HEK293 (cell line): Measurements from ENCODE around the gene YWHAG.

Source experiments
- BCL11A ChIP-seq: fragments of 450-650 bp; formaldehyde crosslinking; IDR thresholded peaks from 2 replicates; pipeline ENCODE4 v1.5.1; 2016; ENCODE audit warnings: low read depth, missing biosample characterization, missing genetic modification characterization
- GLI2 ChIP-seq: fragments of 450-650 bp; formaldehyde crosslinking; IDR thresholded peaks from 2 replicates; pipeline ENCODE4; 2017; ENCODE audit warnings: missing biosample characterization, missing genetic modification characterization, low read depth, borderline replicate concordance
- HOXC10 ChIP-seq: sonication (generic); formaldehyde crosslinking; IDR thresholded peaks from 2 replicates; pipeline ENCODE4 v1.8.1; 2023; ENCODE audit warnings: mild to moderate bottlenecking, missing genetic modification reagents
- HOXD13 ChIP-seq: sonication (generic); formaldehyde crosslinking; IDR thresholded peaks from 2 replicates; pipeline ENCODE4 v1.8.0; 2022; ENCODE audit warnings: missing genetic modification reagents, borderline replicate concordance
- KLF10 ChIP-seq: fragments of 450-650 bp; IDR thresholded peaks from 2 replicates; pipeline ENCODE4 v1.5.1; 2018; ENCODE audit warnings: missing biosample characterization, mild to moderate bottlenecking, missing genetic modification characterization
- RBAK ChIP-seq: fragments of 450-650 bp; formaldehyde crosslinking; IDR thresholded peaks from 2 replicates; pipeline ENCODE4 v1.5.1; 2016; ENCODE audit warnings: missing biosample characterization, missing genetic modification characterization
- SCRT1 ChIP-seq: fragments of 450-650 bp; formaldehyde crosslinking; IDR thresholded peaks from 2 replicates; pipeline ENCODE4 v1.5.1; 2016; ENCODE audit warnings: missing biosample characterization, missing genetic modification characterization, borderline replicate concordance
- TCF7L2 ChIP-seq: IDR thresholded peaks from 2 replicates; pipeline ENCODE4 v1.6.1; 2011; ENCODE audit warnings: low read depth, mild to moderate bottlenecking, inconsistent platforms, low read length, moderate library complexity, borderline replicate concordance
- ZBTB7A ChIP-seq: fragments of 450-650 bp; formaldehyde crosslinking; IDR thresholded peaks from 2 replicates; pipeline ENCODE4 v1.5.1; 2016; ENCODE audit warnings: low read depth, missing biosample characterization, missing genetic modification characterization
- ZFP37 ChIP-seq: fragments of 450-650 bp; formaldehyde crosslinking; IDR thresholded peaks from 2 replicates; pipeline ENCODE4 v1.5.1; 2016; ENCODE audit warnings: missing biosample characterization, missing genetic modification characterization
- ZFP69B ChIP-seq: fragments of 450-650 bp; formaldehyde crosslinking; IDR thresholded peaks from 2 replicates; pipeline ENCODE4 v1.5.1; 2016; ENCODE audit warnings: missing biosample characterization, missing genetic modification characterization
- ZNF10 ChIP-seq: fragments of 450-650 bp; formaldehyde crosslinking; IDR thresholded peaks from 2 replicates; pipeline ENCODE4 v1.5.1; 2017; ENCODE audit warnings: missing biosample characterization, missing genetic modification characterization
- ZNF132 ChIP-seq: fragments of 450-650 bp; formaldehyde crosslinking; IDR thresholded peaks from 2 replicates; pipeline ENCODE4 v1.5.1; 2017; ENCODE audit warnings: missing biosample characterization, missing genetic modification characterization, borderline replicate concordance
- ZNF184 ChIP-seq: fragments of 450-650 bp; IDR thresholded peaks from 2 replicates; pipeline ENCODE4 v1.5.1; 2018; ENCODE audit warnings: missing biosample characterization, mild to moderate bottlenecking, missing genetic modification characterization
- ZNF202 ChIP-seq: fragments of 450-650 bp; formaldehyde crosslinking; IDR thresholded peaks from 2 replicates; pipeline ENCODE4 v1.5.1; 2016; ENCODE audit warnings: missing biosample characterization, missing genetic modification characterization, borderline replicate concordance
- ZNF211 ChIP-seq: fragments of 450-650 bp; formaldehyde crosslinking; IDR thresholded peaks from 2 replicates; pipeline ENCODE4 v1.5.1; 2016; ENCODE audit warnings: low read depth, missing biosample characterization, missing genetic modification characterization
- ZNF23 ChIP-seq: fragments of 450-650 bp; formaldehyde crosslinking; IDR thresholded peaks from 2 replicates; pipeline ENCODE4 v1.5.1; 2016; ENCODE audit warnings: missing biosample characterization, missing genetic modification characterization, borderline replicate concordance
- ZNF629 ChIP-seq: fragments of 450-650 bp; formaldehyde crosslinking; IDR thresholded peaks from 2 replicates; pipeline ENCODE4 v1.5.1; 2017; ENCODE audit warnings: missing biosample characterization, missing genetic modification characterization
- ZNF654 ChIP-seq: fragments of 450-650 bp; formaldehyde crosslinking; IDR thresholded peaks from 2 replicates; pipeline ENCODE4 v1.5.1; 2016; ENCODE audit warnings: low read depth, missing biosample characterization, missing genetic modification characterization
- ZNF777 ChIP-seq: fragments of 450-650 bp; formaldehyde crosslinking; IDR thresholded peaks from 2 replicates; pipeline ENCODE4 v1.5.1; 2017; ENCODE audit warnings: missing biosample characterization, missing genetic modification characterization, borderline replicate concordance
- ZNF830 ChIP-seq: fragments of 450-650 bp; IDR thresholded peaks from 2 replicates; pipeline ENCODE4 v1.5.0; 2018; ENCODE audit warnings: missing biosample characterization, missing genetic modification characterization, low read depth, mild to moderate bottlenecking, moderate library complexity
- TF ChIP-seq, protein P1 (sequence below): fragments of 450-650 bp; formaldehyde crosslinking; IDR thresholded peaks from 2 replicates; pipeline ENCODE4 v1.5.1; 2016; ENCODE audit warnings: missing biosample characterization, missing genetic modification characterization, borderline replicate concordance
- TF ChIP-seq, protein P2 (sequence below): sonication (generic); formaldehyde crosslinking; IDR thresholded peaks from 2 replicates; pipeline ENCODE4 v1.8.1; 2022; ENCODE audit warnings: mild to moderate bottlenecking, moderate library complexity, missing genetic modification reagents
- TF ChIP-seq, protein P3 (sequence below): fragments of 450-650 bp; formaldehyde crosslinking; IDR thresholded peaks from 2 replicates; pipeline ENCODE4 v1.5.0; 2017; ENCODE audit warnings: missing biosample characterization, missing genetic modification characterization, borderline replicate concordance
- TF ChIP-seq, protein P4 (sequence below): fragments of 450-650 bp; formaldehyde crosslinking; IDR thresholded peaks from 2 replicates; pipeline ENCODE4 v1.5.1; 2016; ENCODE audit warnings: missing biosample characterization, missing genetic modification characterization
- TF ChIP-seq, protein P5 (sequence below): fragments of 450-650 bp; formaldehyde crosslinking; IDR thresholded peaks from 2 replicates; pipeline ENCODE4 v1.5.1; 2016; ENCODE audit warnings: missing biosample characterization, missing genetic modification characterization

Gene YWHAG

DNA sequence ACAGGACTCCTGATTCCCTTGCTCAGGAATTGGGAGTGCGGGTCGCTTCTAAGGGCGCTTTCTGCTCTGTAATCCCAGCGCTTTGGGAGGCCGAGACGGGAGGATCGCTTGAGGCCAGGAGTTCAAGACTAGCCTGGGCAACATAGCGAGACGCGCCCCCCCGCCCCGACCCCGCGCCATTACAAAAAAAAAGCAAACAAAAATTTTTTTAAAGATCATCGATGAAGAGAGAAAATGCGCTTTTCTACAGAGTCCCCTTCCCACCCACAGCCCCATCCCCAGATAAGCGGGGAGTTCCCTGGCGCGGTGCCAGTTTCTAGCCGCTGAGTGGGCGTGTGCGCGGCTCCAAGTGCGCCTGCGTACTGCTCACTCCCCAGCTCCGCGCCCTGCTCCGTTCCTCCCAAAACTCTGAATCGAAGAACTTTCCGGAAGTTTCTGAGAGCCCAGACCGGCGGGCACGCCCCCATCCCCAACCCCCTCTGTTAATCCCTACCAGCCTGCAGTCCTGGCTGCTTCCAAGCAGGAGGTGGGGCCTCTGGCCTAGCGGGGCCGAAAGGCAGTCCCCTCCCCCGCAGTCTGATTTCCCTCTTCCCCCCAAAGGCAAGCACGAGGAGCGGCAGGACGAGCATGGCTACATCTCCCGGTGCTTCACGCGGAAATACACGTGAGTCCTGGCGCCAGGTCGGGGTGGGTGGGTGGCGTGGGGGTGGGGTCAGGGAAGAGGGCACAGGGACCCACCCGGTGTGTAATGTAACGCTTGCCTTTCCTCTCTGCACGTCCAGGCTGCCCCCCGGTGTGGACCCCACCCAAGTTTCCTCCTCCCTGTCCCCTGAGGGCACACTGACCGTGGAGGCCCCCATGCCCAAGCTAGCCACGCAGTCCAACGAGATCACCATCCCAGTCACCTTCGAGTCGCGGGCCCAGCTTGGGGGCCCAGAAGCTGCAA, 55.3 kb downstream of the YWHAG start (continued):
- TF ChIP-seq, protein P1, sequence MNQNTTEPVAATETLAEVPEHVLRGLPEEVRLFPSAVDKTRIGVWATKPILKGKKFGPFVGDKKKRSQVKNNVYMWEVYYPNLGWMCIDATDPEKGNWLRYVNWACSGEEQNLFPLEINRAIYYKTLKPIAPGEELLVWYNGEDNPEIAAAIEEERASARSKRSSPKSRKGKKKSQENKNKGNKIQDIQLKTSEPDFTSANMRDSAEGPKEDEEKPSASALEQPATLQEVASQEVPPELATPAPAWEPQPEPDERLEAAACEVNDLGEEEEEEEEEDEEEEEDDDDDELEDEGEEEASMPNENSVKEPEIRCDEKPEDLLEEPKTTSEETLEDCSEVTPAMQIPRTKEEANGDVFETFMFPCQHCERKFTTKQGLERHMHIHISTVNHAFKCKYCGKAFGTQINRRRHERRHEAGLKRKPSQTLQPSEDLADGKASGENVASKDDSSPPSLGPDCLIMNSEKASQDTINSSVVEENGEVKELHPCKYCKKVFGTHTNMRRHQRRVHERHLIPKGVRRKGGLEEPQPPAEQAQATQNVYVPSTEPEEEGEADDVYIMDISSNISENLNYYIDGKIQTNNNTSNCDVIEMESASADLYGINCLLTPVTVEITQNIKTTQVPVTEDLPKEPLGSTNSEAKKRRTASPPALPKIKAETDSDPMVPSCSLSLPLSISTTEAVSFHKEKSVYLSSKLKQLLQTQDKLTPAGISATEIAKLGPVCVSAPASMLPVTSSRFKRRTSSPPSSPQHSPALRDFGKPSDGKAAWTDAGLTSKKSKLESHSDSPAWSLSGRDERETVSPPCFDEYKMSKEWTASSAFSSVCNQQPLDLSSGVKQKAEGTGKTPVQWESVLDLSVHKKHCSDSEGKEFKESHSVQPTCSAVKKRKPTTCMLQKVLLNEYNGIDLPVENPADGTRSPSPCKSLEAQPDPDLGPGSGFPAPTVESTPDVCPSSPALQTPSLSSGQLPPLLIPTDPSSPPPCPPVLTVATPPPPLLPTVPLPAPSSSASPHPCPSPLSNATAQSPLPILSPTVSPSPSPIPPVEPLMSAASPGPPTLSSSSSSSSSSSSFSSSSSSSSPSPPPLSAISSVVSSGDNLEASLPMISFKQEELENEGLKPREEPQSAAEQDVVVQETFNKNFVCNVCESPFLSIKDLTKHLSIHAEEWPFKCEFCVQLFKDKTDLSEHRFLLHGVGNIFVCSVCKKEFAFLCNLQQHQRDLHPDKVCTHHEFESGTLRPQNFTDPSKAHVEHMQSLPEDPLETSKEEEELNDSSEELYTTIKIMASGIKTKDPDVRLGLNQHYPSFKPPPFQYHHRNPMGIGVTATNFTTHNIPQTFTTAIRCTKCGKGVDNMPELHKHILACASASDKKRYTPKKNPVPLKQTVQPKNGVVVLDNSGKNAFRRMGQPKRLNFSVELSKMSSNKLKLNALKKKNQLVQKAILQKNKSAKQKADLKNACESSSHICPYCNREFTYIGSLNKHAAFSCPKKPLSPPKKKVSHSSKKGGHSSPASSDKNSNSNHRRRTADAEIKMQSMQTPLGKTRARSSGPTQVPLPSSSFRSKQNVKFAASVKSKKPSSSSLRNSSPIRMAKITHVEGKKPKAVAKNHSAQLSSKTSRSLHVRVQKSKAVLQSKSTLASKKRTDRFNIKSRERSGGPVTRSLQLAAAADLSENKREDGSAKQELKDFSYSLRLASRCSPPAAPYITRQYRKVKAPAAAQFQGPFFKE (tag by site-specific recombination): no peak
- no peak for TF ChIP-seq HOXD13 (CRISPR knock-in tag)
- no peak for TF ChIP-seq GLI2 (tag by site-specific recombination)
- TF ChIP-seq, protein P2, sequence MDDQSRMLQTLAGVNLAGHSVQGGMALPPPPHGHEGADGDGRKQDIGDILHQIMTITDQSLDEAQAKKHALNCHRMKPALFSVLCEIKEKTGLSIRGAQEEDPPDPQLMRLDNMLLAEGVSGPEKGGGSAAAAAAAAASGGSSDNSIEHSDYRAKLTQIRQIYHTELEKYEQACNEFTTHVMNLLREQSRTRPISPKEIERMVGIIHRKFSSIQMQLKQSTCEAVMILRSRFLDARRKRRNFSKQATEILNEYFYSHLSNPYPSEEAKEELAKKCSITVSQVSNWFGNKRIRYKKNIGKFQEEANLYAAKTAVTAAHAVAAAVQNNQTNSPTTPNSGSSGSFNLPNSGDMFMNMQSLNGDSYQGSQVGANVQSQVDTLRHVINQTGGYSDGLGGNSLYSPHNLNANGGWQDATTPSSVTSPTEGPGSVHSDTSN: 0 out of 2 replicates have a peak, but pooled peaks have one; percentile 28
- no peak for TF ChIP-seq ZNF202
- TF ChIP-seq, protein P3, sequence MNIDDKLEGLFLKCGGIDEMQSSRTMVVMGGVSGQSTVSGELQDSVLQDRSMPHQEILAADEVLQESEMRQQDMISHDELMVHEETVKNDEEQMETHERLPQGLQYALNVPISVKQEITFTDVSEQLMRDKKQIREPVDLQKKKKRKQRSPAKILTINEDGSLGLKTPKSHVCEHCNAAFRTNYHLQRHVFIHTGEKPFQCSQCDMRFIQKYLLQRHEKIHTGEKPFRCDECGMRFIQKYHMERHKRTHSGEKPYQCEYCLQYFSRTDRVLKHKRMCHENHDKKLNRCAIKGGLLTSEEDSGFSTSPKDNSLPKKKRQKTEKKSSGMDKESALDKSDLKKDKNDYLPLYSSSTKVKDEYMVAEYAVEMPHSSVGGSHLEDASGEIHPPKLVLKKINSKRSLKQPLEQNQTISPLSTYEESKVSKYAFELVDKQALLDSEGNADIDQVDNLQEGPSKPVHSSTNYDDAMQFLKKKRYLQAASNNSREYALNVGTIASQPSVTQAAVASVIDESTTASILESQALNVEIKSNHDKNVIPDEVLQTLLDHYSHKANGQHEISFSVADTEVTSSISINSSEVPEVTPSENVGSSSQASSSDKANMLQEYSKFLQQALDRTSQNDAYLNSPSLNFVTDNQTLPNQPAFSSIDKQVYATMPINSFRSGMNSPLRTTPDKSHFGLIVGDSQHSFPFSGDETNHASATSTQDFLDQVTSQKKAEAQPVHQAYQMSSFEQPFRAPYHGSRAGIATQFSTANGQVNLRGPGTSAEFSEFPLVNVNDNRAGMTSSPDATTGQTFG (tag by site-specific recombination): no peak
- TF ChIP-seq ZNF830 (tag by site-specific recombination): no peak
- no peak for TF ChIP-seq ZBTB7A (tag by site-specific recombination)
- TF ChIP-seq ZFP37 (tag by site-specific recombination): no peak
- peak; percentile 78; the same call in 1 of the 2 replicates for TF ChIP-seq ZNF184 (tag by site-specific recombination)
- TF ChIP-seq, protein P4, sequence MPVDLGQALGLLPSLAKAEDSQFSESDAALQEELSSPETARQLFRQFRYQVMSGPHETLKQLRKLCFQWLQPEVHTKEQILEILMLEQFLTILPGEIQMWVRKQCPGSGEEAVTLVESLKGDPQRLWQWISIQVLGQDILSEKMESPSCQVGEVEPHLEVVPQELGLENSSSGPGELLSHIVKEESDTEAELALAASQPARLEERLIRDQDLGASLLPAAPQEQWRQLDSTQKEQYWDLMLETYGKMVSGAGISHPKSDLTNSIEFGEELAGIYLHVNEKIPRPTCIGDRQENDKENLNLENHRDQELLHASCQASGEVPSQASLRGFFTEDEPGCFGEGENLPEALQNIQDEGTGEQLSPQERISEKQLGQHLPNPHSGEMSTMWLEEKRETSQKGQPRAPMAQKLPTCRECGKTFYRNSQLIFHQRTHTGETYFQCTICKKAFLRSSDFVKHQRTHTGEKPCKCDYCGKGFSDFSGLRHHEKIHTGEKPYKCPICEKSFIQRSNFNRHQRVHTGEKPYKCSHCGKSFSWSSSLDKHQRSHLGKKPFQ (tag by site-specific recombination): no peak
- TF ChIP-seq ZNF23 (tag by site-specific recombination): no peak
- no peak for TF ChIP-seq BCL11A (tag by site-specific recombination)
- TF ChIP-seq ZNF629 (tag by site-specific recombination): no peak
- peak; percentile 83 for TF ChIP-seq KLF10 (tag by site-specific recombination)
- no peak for TF ChIP-seq ZFP69B (tag by site-specific recombination)
- TF ChIP-seq ZNF132 (tag by site-specific recombination): no peak
- no peak for TF ChIP-seq RBAK (tag by site-specific recombination)
- TF ChIP-seq ZNF777 (tag by site-specific recombination): no peak
- TF ChIP-seq HOXC10 (CRISPR knock-in tag): no peak
- TF ChIP-seq ZNF654 (tag by site-specific recombination): no peak
- TF ChIP-seq TCF7L2: no peak
- no peak for TF ChIP-seq ZNF10 (tag by site-specific recombination)
- TF ChIP-seq, protein P5, sequence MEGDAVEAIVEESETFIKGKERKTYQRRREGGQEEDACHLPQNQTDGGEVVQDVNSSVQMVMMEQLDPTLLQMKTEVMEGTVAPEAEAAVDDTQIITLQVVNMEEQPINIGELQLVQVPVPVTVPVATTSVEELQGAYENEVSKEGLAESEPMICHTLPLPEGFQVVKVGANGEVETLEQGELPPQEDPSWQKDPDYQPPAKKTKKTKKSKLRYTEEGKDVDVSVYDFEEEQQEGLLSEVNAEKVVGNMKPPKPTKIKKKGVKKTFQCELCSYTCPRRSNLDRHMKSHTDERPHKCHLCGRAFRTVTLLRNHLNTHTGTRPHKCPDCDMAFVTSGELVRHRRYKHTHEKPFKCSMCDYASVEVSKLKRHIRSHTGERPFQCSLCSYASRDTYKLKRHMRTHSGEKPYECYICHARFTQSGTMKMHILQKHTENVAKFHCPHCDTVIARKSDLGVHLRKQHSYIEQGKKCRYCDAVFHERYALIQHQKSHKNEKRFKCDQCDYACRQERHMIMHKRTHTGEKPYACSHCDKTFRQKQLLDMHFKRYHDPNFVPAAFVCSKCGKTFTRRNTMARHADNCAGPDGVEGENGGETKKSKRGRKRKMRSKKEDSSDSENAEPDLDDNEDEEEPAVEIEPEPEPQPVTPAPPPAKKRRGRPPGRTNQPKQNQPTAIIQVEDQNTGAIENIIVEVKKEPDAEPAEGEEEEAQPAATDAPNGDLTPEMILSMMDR (tag by site-specific recombination): no peak
- TF ChIP-seq ZNF211: no peak
- no peak for TF ChIP-seq SCRT1 (tag by site-specific recombination)
